HG03066 (cell line): ENCODE measurements around the gene CCR9.

Experiments
- ATAC-seq: cut with Tn5 transposase; IDR thresholded peaks from one replicate; pipeline ENCODE4 v1.9.1; 2021; ENCODE audit warnings: low read depth; ENCODE audit not compliant: unreplicated experiment

The CCR9 gene

GRCh38 chr3:45932112-45932511 lies 45.8 kb downstream of the CCR9 start:
- ATAC-seq = no peak

- ATAC-seq = no peak
Measured at GRCh38 chr3:45933591-45933990, 47.2 kb downstream of the CCR9 start.

DNA sequence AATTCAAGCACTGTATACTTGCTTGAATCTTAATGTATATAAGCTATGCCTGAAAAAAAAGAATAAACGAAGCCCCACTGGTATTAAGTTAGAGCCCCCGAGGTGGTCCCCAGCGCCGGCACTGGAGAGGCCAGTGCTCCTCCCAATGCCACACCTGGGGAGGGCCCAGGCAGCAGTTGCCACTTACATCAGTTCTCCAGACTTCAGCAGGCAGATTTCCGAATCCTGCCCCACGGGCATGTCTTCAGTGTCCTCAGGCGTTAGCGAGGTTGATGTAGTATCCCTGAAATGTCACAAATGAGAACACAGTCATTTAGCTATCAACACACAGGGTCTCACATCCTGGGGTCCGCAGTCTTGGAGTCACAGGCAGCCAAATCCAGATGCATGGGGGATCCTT lies 49.9 kb downstream of the CCR9 start:
- no peak for ATAC-seq

DNA sequence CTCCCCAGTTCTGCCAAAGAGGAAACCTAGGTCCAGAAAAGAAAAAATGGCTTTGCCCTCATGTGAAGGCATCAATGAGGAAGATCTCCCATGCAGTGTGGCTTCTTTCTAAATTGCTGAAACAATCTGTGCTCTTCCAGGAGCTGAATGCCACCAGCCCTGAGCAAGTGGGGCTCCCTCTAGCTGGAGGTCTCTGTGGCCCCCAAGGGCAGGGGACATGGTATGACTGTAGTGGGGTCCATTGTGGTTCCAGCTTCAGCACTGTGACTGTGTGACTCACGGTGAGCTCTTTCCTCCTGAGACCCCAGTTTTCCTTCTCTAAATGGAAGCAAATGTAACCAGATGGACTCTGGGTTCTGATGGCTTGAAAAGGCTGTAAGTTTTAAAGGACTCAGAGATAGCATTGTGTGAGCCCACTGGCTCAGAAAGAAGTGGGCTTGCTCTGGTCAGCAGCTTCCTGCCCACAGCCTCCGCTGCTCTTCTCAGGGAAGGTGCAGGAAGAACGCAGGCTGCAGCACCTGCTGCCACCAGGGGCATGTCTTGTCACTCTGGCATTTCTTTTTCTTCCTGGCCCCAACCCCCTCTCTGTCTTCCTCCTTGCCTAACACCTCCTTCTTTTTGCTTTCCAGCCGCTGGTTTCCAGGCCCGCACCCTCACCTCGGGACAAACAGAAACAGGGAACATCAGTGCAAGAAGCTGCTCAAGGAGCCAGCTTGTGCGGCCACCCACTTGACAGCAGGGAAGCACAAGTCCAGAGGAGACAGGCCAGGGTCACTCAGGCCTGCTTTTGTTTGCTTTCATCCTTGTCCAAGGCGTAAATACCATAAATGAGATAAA lies 51.1 kb downstream of the CCR9 start:
- ATAC-seq = no peak

DNA sequence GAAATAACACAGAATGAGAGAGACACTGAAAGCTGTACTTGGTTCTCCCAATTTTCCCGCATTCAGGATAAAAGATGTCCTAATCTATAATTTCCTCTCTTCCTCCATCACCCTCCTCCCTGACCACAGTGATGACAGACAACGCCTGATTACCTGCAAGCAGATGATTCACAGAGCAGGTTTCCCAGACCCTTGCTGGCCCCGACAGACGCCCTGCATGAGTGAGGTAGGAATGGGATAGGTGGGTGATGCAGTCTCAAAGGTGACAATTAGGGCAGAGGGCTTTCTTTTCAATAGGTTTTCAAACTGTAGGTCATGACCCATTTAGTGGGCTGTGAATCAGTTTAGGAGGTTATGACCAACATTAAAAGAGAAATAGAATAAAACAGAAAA lies 51.7 kb downstream of the CCR9 start:
- no peak for ATAC-seq

DNA sequence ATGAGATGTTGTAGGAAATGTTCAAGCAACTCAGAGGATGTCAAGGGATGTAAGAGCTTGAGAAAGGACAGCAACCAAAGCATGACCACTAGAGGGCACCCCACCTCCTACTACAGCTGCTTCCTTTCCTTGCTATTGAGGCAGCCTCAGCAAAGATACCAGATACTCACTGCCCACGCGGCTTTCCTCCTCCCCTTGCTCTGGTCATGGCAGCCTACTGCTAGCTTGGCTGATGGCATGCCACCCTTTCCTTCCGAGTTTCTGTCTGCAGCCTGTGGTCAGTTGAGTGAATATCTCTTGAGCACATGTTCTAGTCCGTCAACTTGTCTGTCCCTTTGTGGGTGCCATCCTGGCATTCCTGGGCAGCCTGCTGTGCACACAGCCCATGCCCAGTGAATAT lies 52.5 kb downstream of the CCR9 start:
- peak; percentile 48 for ATAC-seq

DNA sequence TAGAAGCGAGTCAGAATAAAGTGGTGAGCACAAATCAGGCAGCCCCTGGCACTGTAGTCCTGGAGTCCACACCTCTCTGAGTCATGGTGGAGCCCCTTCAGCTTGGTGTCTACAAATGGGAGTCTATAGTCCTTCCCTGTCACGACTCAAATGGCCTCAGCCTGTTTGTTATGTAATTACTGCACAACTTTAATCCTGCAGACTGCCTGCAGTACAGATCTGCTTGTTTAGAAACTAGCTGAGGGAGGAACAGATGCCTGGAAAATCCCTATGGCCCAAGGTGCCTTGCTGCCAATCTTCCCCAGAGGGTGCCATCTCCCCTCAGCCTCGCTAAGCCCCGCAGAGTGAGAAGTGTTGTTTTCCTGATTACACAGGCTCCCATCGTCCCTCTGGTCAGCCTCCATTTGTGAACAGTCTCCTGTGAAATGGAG lies 53.0 kb downstream of the CCR9 start:
- peak; percentile 21 for ATAC-seq

GRCh38 chr3:45940004-45940780 lies 53.8 kb downstream of the CCR9 start:
- ATAC-seq = no peak

DNA sequence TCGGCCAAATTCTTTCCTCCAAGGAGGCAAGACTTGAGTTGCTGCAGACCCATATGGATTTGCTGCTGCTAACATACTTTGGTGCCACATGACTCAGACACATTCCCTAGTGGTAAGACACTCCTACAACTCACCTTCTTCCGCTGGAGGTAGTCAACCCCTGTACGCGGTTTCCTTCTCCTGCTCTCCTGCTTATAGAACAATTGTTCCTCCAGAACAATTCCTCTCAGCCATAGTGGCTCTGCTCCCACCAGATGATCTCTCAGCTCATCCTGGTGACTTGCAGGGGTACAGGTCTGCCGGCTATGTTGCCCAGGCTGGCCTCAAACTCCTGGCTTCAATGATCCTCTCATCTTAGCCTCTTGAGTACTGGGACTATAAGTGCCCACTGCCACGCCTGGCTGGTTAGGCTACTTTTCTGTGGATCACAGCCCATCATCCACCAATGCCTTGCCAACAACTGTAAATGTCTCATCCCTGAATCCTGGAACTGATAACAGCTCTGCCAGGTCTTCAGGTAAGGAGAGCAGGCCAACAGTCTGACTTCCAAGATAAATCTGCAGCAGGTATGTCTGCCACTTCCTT lies 54.5 kb downstream of the CCR9 start:
- no peak for ATAC-seq

- no peak for ATAC-seq
Measured at GRCh38 chr3:45942051-45942825, 55.9 kb downstream of the CCR9 start.

- no peak for ATAC-seq
Measured at GRCh38 chr3:45943207-45943846, 57.0 kb downstream of the CCR9 start, which contains the start of gene CXCR6. Gene CXCR6, plus strand, starts transcription at chr3:45943464. Its CDS starts 3,018 bp downstream, at chr3:45946482.

- no peak for ATAC-seq
Measured at GRCh38 chr3:45944830-45945620, 58.7 kb downstream of the CCR9 start.

- no peak for ATAC-seq
Measured at GRCh38 chr3:45946307-45946706, 60.0 kb downstream of the CCR9 start.

DNA sequence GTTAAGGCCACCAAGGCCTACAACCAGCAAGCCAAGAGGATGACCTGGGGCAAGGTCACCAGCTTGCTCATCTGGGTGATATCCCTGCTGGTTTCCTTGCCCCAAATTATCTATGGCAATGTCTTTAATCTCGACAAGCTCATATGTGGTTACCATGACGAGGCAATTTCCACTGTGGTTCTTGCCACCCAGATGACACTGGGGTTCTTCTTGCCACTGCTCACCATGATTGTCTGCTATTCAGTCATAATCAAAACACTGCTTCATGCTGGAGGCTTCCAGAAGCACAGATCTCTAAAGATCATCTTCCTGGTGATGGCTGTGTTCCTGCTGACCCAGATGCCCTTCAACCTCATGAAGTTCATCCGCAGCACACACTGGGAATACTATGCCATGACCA lies 60.5 kb downstream of the CCR9 start:
- ATAC-seq = no peak

GRCh38 chr3:45947361-45947760 lies 61.0 kb downstream of the CCR9 start:
- ATAC-seq = no peak

GRCh38 chr3:45948311-45948781 lies 62.0 kb downstream of the CCR9 start:
- no peak for ATAC-seq

DNA sequence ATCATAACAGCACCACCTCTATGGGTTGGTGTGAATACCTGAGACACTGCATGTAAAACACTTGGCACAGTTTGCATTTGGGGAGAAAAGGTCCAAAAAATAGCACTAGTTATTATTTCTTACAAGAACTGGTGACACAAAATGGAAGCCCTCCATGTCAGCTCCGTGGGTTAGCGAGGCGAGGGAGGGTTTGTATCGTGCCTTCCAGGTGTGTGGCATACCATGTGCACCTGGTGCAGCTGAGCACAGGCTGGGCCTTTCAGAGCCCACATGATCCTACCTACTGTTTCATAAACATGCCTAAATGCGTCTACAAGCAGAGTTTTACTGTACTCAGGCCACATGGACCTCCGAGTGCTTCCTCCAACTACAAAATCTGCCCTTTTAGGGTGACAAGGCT lies 62.5 kb downstream of the CCR9 start:
- ATAC-seq = no peak

DNA sequence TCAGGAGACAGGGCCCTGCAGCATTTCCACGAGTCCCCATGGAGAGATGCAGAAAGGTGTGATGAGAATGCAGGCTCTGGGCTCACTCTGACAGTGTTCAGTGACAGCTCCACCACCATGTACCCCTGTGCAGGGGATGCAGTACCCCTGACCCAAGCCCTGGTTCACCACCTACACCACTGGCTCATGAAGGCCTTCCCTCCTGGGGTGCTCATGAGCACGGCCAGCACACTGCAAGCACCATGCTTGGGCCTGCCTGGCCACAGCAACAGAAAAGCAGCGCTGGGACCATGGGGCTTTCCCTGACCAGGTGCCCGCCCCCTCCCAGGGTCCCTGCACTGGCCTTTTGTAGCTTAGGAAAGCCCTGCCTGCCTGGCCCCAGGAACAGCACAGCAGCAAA lies 63.1 kb downstream of the CCR9 start:
- ATAC-seq = no peak

DNA sequence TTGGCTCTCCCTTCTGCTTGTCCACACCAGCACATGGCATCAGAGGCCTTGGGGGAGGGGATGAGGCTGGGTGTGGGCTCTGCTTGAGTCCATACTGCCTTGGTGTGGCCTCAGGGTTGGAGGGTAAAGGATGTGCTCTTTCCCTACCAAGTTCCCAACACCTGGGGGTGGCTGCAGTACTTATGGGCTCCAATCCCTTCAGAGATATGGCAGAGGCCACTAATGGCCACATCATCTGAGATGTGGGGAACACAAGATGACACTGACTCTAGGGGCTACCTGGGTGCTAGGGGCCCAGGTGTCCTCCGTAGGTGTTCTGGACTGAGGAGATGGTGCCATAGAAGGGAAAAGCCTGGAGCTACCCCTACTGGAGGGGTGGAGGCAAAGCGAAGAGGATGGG lies 63.8 kb downstream of the CCR9 start:
- ATAC-seq = no peak
